Measurements from ENCODE around the gene C19orf12. TPM values are rescaled to one million over a fixed set of nuclear protein-coding genes. Genes with fewer than 3 reads are reported as not detected.

Gene C19orf12
- total RNA-seq, 1 donor, result 8.8 TPM

GRCh38 chr19:29655648-29656335, 59.3 kb downstream of the C19orf12 start:
- Histone ChIP-seq H3K9me3 (ENCODE audit: low read depth, low read length) (no peaks in the 10 kb centered on the region), H3K4me1 (ENCODE audit: insufficient read depth, low read length) (no peaks in the 10 kb centered on the region), H3K4me3 (ENCODE audit: low read length) (no peak overlapping the region), H3K27me3 (ENCODE audit: insufficient read depth, low read length) (no peaks in the 10 kb centered on the region)

- Histone ChIP-seq H3K4me1 (ENCODE audit: insufficient read depth, low read length) (no peaks in the 10 kb centered on the region), H3K4me3 (ENCODE audit: low read length) (no peak overlapping the region), H3K27me3 (ENCODE audit: insufficient read depth, low read length) (no peaks in the 10 kb centered on the region), H3K9me3 (ENCODE audit: low read depth, low read length) (no peaks in the 10 kb centered on the region)
These were observed 61.7 kb downstream of the C19orf12 start for GRCh38 chr19:29653398-29653797.

- Histone ChIP-seq H3K4me1 (ENCODE audit: insufficient read depth, low read length) (no peaks in the 10 kb centered on the region), H3K4me3 (ENCODE audit: low read length) (no peak overlapping the region)
These were observed 63.3 kb downstream of the C19orf12 start for GRCh38 chr19:29651622-29652394.

GRCh38 chr19:29650772-29651387, 64.2 kb downstream of the C19orf12 start:
- Histone ChIP-seq H3K4me1 (ENCODE audit: insufficient read depth, low read length) (peaks cover 5% of the 10 kb centered on the region), H3K4me3 (ENCODE audit: low read length) (no peak overlapping the region), H3K27me3 (ENCODE audit: insufficient read depth, low read length) (no peaks in the 10 kb centered on the region), H3K9me3 (ENCODE audit: low read depth, low read length) (no peaks in the 10 kb centered on the region)

More at GRCh38 chr19:29651622-29652394, 63.3 kb downstream of the C19orf12 start:
- Histone ChIP-seq H3K27me3 (ENCODE audit: insufficient read depth, low read length) (no peaks in the 10 kb centered on the region), H3K9me3 (ENCODE audit: low read depth, low read length) (no peaks in the 10 kb centered on the region)

Other genes starting within 250 kb of the C19orf12 start
- gene VSTM2B, start 189.3 kb downstream of the C19orf12 start, total RNA-seq, result not detected
- 44.4 TPM for gene POP4, start 109.0 kb downstream of the C19orf12 start, total RNA-seq
- 13.1 TPM for gene PLEKHF1, start 49.8 kb downstream of the C19orf12 start, total RNA-seq
- gene CCNE1, start 96.7 kb upstream of the C19orf12 start, total RNA-seq, result 5.4 TPM
- 78.5 TPM for gene URI1, start 227.0 kb upstream of the C19orf12 start, total RNA-seq

Data from mononuclear cell (primary cell).